ENCODE measurements around the gene HARS1.
"Not testable (repeated sequence)": the region's sequence is repeated elsewhere in the genome, so short reads cannot be mapped to it uniquely, and the experiment has no call there.

The HARS1 gene

GRCh38 chr5:140690941-140691924 lies at the start of gene HARS1, which contains the start of gene HARS2:
Gene HARS1 (minus strand): TSS chr5:140691370. CDS start chr5:140691304, 66 bp downstream.
Gene HARS2 (plus strand): TSS chr5:140691455. CDS start chr5:140691649, 194 bp downstream.
- H3K4me3 ChIP-seq, result peak within 1 kb of the TSS; percentile 52 to 90 (median 69)
- H3K27ac ChIP-seq, result peak within 1 kb of the TSS; percentile 60 to 93 (median 87)

- Histone ChIP-seq H3K27ac (no peak overlapping the region), H3K4me3 (no peak overlapping the region)
Measured at GRCh38 chr5:140737486-140737885, 46.3 kb upstream of the HARS1 start.

- H3K4me3 ChIP-seq, result no peak overlapping the region
- no peak overlapping the region for H3K27ac ChIP-seq
Measured at GRCh38 chr5:140734354-140734753, 43.2 kb upstream of the HARS1 start.

GRCh38 chr5:140733098-140733497 lies 41.9 kb upstream of the HARS1 start:
- Histone ChIP-seq H3K4me3 (no peak overlapping the region), H3K27ac (no peak overlapping the region)

GRCh38 chr5:140725799-140726471 lies 34.8 kb upstream of the HARS1 start:
- H3K4me3 ChIP-seq, result peak overlapping the region in 1 of 7 experiments; percentile 2

GRCh38 chr5:140721395-140721794 lies 30.2 kb upstream of the HARS1 start:
- not testable (repeated sequence) for H3K27ac ChIP-seq, H3K4me3 ChIP-seq

More at GRCh38 chr5:140725799-140726471, 34.8 kb upstream of the HARS1 start:
- H3K27ac ChIP-seq, result no peak overlapping the region

- not testable (repeated sequence) for H3K27ac ChIP-seq, H3K4me3 ChIP-seq
Measured at GRCh38 chr5:140720738-140721137, 29.6 kb upstream of the HARS1 start.

GRCh38 chr5:140718266-140718592 lies 27.1 kb upstream of the HARS1 start:
- H3K4me3 ChIP-seq, result no peak overlapping the region

GRCh38 chr5:140716238-140716637 lies 25.1 kb upstream of the HARS1 start:
- H3K4me3 ChIP-seq, result not testable (repeated sequence)

More at GRCh38 chr5:140718266-140718592, 27.1 kb upstream of the HARS1 start:
- no peak overlapping the region for H3K27ac ChIP-seq

GRCh38 chr5:140713562-140714094 lies 22.5 kb upstream of the HARS1 start:
- Histone ChIP-seq H3K4me3 (no peak overlapping the region), H3K27ac (no peak overlapping the region)

More at GRCh38 chr5:140716238-140716637, 25.1 kb upstream of the HARS1 start:
- not testable (repeated sequence) for H3K27ac ChIP-seq

- H3K27ac ChIP-seq, result peak overlapping the region in 3 of 21 experiments; percentile 82 to 90 (median 83)
- peak overlapping the region in 2 of 7 experiments; percentile 58 to 80 for H3K4me3 ChIP-seq
Measured at GRCh38 chr5:140711794-140712193, 20.6 kb upstream of the HARS1 start.

- Histone ChIP-seq H3K27ac (peak overlapping the region; percentile 12 to 91 (median 83)), H3K4me3 (peak overlapping the region; percentile 49 to 80 (median 58))
Measured at GRCh38 chr5:140710899-140711552, 19.9 kb upstream of the HARS1 start.

- H3K4me3 ChIP-seq, H3K27ac ChIP-seq: not testable (repeated sequence)
Measured at GRCh38 chr5:140708787-140709186, 17.6 kb upstream of the HARS1 start.

GRCh38 chr5:140707812-140708211 lies 16.6 kb upstream of the HARS1 start:
- Histone ChIP-seq H3K4me3 (no peak overlapping the region), H3K27ac (no peak overlapping the region)

GRCh38 chr5:140700177-140701144 lies 9.3 kb upstream of the HARS1 start, which contains the start of gene ZMAT2:
Gene ZMAT2 (plus strand): TSS chr5:140700447. CDS start chr5:140700461, 14 bp downstream.
- Histone ChIP-seq H3K4me3 (peak within 1 kb of the TSS; percentile 59 to 89 (median 73)), H3K27ac (peak within 1 kb of the TSS; percentile 39 to 85 (median 74))

GRCh38 chr5:140696891-140697492 lies 5.8 kb upstream of the HARS1 start:
- H3K27ac ChIP-seq, result no peak overlapping the region
- no peak overlapping the region for H3K4me3 ChIP-seq

GRCh38 chr5:140694276-140694675 lies 3.1 kb upstream of the HARS1 start:
- H3K27ac ChIP-seq, result no peak overlapping the region
- H3K4me3 ChIP-seq, result no peak overlapping the region

GRCh38 chr5:140690376-140690932 lies 716 bp downstream of the HARS1 start:
- Histone ChIP-seq H3K4me3 (peak overlapping the region; percentile 52 to 90 (median 69)), H3K27ac (peak overlapping the region; percentile 60 to 93 (median 87))
